ENCODE results near the gene EML2.
"Not testable (repeated sequence)": the region's sequence is repeated elsewhere in the genome, so short reads cannot be mapped to it uniquely, and the experiment has no call there.

DNA sequence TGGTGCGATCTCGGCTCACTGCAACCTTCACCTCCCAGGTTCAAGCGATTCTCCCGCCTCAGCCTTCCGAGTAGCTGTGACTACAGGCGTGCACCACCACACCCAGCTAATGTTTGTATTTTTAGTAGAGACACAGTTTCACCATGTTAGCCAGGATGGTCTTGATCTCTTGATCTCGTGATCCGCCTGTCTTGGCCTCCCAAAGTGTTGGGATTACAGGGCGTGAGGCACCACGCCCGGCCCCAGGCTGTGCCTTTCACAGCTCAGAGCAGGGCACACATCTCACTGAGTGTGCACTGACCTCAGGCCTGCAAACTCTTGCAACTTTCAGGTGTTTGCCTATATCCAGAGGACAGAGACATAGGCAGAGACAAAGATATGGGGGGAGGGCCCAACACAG is 45.8 kb upstream of the EML2 start:
- TF ChIP-seq, protein P1, sequence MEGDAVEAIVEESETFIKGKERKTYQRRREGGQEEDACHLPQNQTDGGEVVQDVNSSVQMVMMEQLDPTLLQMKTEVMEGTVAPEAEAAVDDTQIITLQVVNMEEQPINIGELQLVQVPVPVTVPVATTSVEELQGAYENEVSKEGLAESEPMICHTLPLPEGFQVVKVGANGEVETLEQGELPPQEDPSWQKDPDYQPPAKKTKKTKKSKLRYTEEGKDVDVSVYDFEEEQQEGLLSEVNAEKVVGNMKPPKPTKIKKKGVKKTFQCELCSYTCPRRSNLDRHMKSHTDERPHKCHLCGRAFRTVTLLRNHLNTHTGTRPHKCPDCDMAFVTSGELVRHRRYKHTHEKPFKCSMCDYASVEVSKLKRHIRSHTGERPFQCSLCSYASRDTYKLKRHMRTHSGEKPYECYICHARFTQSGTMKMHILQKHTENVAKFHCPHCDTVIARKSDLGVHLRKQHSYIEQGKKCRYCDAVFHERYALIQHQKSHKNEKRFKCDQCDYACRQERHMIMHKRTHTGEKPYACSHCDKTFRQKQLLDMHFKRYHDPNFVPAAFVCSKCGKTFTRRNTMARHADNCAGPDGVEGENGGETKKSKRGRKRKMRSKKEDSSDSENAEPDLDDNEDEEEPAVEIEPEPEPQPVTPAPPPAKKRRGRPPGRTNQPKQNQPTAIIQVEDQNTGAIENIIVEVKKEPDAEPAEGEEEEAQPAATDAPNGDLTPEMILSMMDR (IDR thresholded peaks at IDR 0.05; ENCODE audit: poor library complexity): not testable (repeated sequence)
- TF ChIP-seq EZH2 (IDR thresholded peaks at IDR 0.05; ENCODE audit: borderline replicate concordance): not testable (repeated sequence)

Data from hepatocyte (in vitro differentiated cells).